ENCODE measurements around the gene EIF4G1.
"Not testable (repeated sequence)": the region's sequence is repeated elsewhere in the genome, so short reads cannot be mapped to it uniquely, and the experiment has no call there.

Gene EIF4G1

DNA sequence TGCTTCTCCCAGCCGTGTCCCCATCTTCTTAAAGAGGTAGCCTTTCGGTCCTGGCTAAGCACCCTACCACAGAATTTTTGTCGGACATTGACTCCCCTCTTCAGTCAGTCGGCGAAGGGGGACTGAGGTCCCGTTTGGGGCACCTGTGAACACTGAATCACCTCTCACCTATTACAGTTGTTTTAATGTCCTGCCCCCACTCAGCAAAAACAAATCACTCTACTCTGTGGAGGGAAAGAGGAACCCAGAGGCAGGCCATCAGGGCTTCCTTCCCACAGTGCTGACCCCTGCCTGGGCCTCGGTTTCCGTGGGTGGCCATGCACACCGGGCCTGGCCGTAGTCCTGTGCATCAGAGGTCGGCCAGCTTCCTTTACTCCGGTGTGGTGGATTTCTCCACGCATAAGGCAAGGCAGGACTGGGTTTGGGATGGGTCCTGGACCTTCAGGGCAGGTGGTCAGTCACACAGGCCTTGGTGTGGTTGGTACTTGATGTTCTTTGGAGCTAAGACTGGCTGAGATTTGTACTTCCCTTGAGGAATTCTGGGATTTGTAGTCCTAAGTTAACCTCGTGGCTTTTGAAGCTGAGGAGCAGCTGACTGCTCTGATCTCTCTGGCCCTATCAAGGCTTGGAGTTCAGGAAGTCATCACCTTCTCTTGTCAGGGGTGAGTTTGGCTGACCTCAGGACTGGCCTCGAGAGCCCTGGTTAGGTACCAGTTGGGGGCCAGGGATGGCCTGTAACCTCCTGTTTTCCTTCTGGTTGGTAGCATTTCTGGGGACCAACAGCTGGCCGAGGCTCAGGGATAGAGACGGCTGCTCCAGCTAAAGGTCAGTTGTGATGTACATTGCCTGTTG is 22.4 kb downstream of the EIF4G1 start:
- peak; percentile 73 for DNase-seq (ENCODE audit: low spot score)

GRCh38 chr3:184337399-184337714 is 23.0 kb downstream of the EIF4G1 start, which contains the start of gene FAM131A:
Gene FAM131A, plus strand, starts transcription at chr3:184337600. Its CDS starts 31 bp downstream, at chr3:184337631.
- no peak for TF ChIP-seq CTCF (IDR thresholded peaks at IDR 0.05; ENCODE audit: extremely low read depth, missing control alignments)
- DNase-seq (ENCODE audit: low spot score) = no peak

More for the DNA sequence above, 22.4 kb downstream of the EIF4G1 start:
- no peak for TF ChIP-seq CTCF (IDR thresholded peaks at IDR 0.05; ENCODE audit: extremely low read depth, missing control alignments)

DNA sequence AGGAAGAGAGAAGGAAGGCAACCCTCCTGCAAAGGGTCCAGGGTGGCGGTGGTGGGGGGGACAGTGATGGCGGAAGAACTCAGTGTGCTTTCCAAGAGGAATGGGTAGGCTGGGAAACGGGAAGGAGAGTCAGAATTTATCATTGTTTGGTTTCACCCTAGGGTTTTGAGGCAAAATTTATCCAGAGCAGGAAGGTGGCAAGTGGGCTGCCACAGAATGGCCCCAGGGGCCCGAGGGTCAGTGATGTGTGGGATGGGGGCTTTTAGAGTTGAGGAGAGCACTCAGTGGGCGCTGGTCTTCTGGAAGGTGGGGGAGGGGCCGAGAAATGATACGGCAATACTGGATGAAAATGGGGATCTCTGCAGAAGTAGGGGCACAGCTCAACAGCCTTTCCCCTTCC is 23.6 kb downstream of the EIF4G1 start:
- DNase-seq (ENCODE audit: low spot score) = no peak
- TF ChIP-seq CTCF (IDR thresholded peaks at IDR 0.05; ENCODE audit: extremely low read depth, missing control alignments) = no peak

- no peak for TF ChIP-seq CTCF (IDR thresholded peaks at IDR 0.05; ENCODE audit: extremely low read depth, missing control alignments)
Measured at GRCh38 chr3:184338511-184338945, 24.1 kb downstream of the EIF4G1 start.

DNA sequence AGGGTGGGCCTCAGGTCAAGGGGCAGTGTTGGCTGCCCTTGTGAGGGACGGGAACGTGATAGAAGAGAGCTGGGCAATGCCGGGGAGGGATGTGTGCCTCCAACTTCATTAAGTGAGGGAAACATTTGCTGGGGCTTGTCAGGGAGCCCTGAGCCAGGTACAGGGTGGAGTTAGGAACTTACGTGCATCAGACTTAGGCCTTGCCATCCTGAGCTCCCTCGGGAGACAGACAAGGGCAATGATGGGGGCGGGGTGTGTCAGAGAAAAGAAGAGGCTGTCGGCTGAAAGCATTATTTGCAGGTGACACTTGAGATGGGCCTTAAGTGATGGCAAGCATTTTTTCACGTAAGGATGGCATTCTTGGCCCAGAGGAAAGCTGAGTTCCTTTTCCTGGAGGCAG is 24.6 kb downstream of the EIF4G1 start:
- no peak for TF ChIP-seq CTCF (IDR thresholded peaks at IDR 0.05; ENCODE audit: extremely low read depth, missing control alignments)

More at GRCh38 chr3:184338511-184338945, 24.1 kb downstream of the EIF4G1 start:
- DNase-seq (ENCODE audit: low spot score) = peak; percentile 49

DNA sequence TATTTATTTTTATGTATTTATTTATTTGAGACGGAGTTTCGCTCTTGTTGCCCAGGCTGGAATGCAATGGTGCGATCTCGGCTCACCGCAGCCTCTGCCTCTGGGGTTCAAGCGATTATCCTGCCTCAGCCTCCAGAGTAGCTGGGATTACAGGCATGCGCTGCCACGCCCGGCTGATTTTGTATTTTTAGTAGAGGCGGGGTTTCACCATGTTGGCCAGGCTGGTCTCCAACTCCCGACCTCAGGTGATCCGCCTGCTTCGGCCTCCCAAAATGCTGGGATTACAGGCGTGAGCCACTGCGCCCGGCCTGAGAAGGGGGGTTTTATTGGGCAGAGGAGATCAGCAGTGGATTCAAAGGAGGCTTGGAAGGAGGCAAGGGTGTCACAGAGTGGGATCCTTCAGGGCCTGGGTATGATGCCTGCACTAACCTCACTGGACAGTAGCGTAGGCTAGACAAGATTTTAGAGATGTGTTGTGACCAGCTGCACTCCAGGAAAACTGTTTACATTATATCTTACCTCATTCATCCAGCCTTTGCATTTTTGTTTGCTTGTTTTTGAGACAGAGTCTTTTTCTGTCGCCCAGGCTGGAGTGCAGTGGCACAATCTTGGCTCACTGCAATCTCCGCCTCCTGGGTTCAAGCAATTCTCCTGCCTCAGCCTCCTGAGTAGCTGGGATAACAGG is 25.2 kb downstream of the EIF4G1 start:
- DNase-seq (ENCODE audit: low spot score) = not testable (repeated sequence)

More for the DNA sequence above, 24.6 kb downstream of the EIF4G1 start:
- no peak for DNase-seq (ENCODE audit: low spot score)

DNA sequence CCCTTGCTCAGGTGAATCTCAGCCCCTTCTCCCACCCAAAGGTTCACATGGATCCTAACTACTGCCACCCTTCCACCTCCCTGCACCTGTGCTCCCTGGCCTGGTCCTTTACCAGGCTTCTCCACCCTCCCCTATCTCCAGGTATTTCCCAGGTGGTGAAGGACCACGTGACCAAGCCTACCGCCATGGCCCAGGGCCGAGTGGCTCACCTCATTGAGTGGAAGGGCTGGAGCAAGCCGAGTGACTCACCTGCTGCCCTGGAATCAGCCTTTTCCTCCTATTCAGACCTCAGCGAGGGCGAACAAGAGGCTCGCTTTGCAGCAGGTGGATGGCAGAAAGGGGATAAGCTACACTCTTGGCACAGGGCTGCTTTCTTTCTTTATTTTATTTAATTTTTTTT is 27.5 kb downstream of the EIF4G1 start:
- TF ChIP-seq CTCF (IDR thresholded peaks at IDR 0.05; ENCODE audit: extremely low read depth, missing control alignments) = no peak
- no peak for DNase-seq (ENCODE audit: low spot score)

All from GM20000 (cell line).